ENCODE measurements around the gene STK24. TPM values are rescaled to one million over a fixed set of nuclear protein-coding genes. Genes with fewer than 3 reads are reported as not detected.

STK24 gene
- total and polyA plus RNA-seq, 2 of the 4 experiments (the other 2 are of a cell fraction) = 29.2 to 43.4 TPM

DNA sequence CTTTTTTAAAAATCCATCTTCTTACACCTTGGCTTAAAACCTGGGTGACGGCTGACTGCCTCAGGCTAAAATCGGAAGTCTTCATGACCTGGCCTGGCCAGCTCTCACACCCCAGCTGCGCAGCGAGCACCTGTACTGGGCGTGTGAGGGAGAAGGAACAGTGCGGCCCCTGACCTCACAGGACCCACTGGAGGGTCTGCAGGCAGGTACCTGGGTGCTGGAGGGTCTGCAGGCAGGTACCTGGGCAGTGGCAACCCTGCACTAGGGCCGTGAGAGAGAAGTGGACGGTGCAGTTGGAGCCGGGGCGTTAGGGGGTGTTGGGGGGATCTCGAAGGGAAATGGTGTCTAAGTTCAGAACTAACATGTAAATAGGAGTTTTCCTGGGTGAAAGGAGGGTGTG is 144.3 kb downstream of the STK24 start:
- CTCF ChIA-PET = no interaction called here
- no TSS peak for BruUV-seq (replicated peaks)
- Histone ChIP-seq H3K56ac (ENCODE audit: extremely low read depth, insufficient read depth, low read length) (no peak overlapping the region), H3K27ac (ENCODE audit: insufficient read depth, low read length) (no peak overlapping the region), H4K5ac (ENCODE audit: low read depth, low read length) (no peak overlapping the region), H3K14ac (replicated peaks; ENCODE audit: low read depth, low read length) (no peak overlapping the region), H3K36me3 (ENCODE audit: control insufficient read depth, insufficient read depth, low read length) (peaks cover 75% of the 10 kb centered on the region), H2AK9ac (replicated peaks; ENCODE audit: low read depth, low read length, poor library complexity) (no peak overlapping the region), H3K9ac (ENCODE audit: low read depth, low read length) (no peak overlapping the region), H4K8ac (ENCODE audit: low read depth in 2 of 2, low read length in 2 of 2) (no peak overlapping the region), H3K79me1 (ENCODE audit: low read depth in 1 of 2, low read length in 2 of 2) (peaks cover 0 to 32% of the 10 kb centered on the region in 2 experiments; a peak in 2 of 4 replicates), H3K27me3 (ENCODE audit: control insufficient read depth, insufficient read depth, low read length) (no peaks in the 10 kb centered on the region), H3K9me1 (ENCODE audit: insufficient read depth, low read length) (peaks cover 16% of the 10 kb centered on the region), H3K4me2 (ENCODE audit: low read depth, low read length) (no peak overlapping the region), H2BK20ac (ENCODE audit: low read depth, low read length) (no peak overlapping the region), H2BK5ac (ENCODE audit: low read depth, low read length, poor library complexity, severe bottlenecking) (no peak overlapping the region), H2AK5ac (ENCODE audit: low read depth, low read length) (no peak overlapping the region), H3K9me3 (ENCODE audit: control insufficient read depth, insufficient read depth, low read length) (no peaks in the 10 kb centered on the region), H3K23ac (ENCODE audit: low read depth, low read length) (no peak overlapping the region), H2AFZ (replicated peaks; ENCODE audit: low read length, poor library complexity) (no peak overlapping the region), H4K91ac (ENCODE audit: insufficient read depth, low read depth, low read length) (no peak overlapping the region), H3K4me1 (ENCODE audit: control insufficient read depth, insufficient read depth, low read length) (no peaks in the 10 kb centered on the region), H2BK15ac (ENCODE audit: low read depth, low read length) (no peak overlapping the region), H3K4me3 (ENCODE audit: insufficient read depth, low read depth, low read length) (no peak overlapping the region), H3K4ac (ENCODE audit: low read depth, low read length) (no peak overlapping the region), H2BK120ac (ENCODE audit: low read depth, low read length) (no peak overlapping the region), H4K20me1 (ENCODE audit: insufficient read depth, low read length) (peaks cover 4% of the 10 kb centered on the region; the same call in 1 of the 2 replicates), H3K18ac (ENCODE audit: low read depth, low read length) (no peak overlapping the region)
- DNase-seq (no peak), ATAC-seq (ENCODE audit: low read depth) (no peak)
- no peak for TF ChIP-seq CEBPB (IDR thresholded peaks at IDR 0.05; ENCODE audit: low read depth, low read length)
- no CpG with 5 or more reads among the region's 11 CpGs for WGBS, 2 experiments (ENCODE audit: extremely low coverage in 2 of 2, insufficient read length in 1 of 2)
- POLR2A ChIA-PET (ENCODE audit: unreplicated experiment) = no interaction called here
- intact Hi-C loops (cut with micrococcal nuclease) (no loop called here), in situ Hi-C loops (cut with MboI; ENCODE audit: low sequenced_read_pairs) (loop anchor here (25.0 kb wide), 1 partner anchor 605 kb away; no protein-coding TSS in a partner anchor), dilution Hi-C loops (cut with HindIII; ENCODE audit: low sequenced_read_pairs, unreplicated experiment) (no loop called here)
